Measurements from ENCODE around the gene WAPL.

WAPL gene

DNA sequence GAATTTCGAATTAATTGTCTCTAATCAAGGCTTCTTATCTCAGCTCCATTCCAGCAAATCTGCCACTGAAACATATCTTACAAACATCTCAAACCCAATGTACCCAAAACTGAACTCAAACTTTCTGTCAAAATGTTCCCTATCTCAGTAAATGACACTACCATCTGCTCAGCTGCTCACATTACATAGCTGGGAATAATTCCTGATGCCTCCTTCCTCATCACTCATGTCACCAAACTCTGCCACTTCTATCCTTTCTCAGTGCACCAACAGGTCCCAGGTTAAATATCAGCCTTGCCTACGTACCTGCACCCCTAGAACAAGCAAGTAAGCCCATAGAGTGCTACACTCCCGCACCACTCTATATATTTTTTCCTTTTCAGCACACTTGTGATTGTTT, 12.4 kb downstream of the WAPL start:
- TF ChIP-seq, protein P1, sequence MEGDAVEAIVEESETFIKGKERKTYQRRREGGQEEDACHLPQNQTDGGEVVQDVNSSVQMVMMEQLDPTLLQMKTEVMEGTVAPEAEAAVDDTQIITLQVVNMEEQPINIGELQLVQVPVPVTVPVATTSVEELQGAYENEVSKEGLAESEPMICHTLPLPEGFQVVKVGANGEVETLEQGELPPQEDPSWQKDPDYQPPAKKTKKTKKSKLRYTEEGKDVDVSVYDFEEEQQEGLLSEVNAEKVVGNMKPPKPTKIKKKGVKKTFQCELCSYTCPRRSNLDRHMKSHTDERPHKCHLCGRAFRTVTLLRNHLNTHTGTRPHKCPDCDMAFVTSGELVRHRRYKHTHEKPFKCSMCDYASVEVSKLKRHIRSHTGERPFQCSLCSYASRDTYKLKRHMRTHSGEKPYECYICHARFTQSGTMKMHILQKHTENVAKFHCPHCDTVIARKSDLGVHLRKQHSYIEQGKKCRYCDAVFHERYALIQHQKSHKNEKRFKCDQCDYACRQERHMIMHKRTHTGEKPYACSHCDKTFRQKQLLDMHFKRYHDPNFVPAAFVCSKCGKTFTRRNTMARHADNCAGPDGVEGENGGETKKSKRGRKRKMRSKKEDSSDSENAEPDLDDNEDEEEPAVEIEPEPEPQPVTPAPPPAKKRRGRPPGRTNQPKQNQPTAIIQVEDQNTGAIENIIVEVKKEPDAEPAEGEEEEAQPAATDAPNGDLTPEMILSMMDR (conservative IDR thresholded peaks at IDR 0.05; ENCODE audit: control insufficient read depth, insufficient read depth, low read depth, low read length), result no peak
- no peak overlapping the region for H3K4me3 ChIP-seq (ENCODE audit: control insufficient read depth, low read depth, low read length)
- DNase-seq (ENCODE audit: low read depth), result no peak

DNA sequence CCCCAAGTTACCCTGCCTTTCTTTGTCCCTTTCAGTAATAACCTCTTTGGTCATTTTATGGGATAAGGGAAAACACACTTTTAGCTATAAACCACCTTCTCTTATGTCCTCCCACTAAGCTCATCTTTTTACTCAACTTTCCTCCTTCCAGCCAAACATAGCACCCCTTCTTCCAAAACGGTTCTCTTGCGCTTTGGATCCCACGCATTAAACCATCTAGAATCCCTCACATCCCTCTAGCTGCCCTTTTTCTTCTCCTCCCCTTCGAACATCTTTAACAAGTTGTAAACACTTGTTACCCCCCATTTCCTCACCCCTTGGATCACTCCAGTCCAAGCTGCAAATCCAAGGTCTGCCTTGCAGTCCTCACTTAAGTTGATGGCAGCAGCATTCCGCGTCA, 13.4 kb downstream of the WAPL start:
- no peak for DNase-seq (ENCODE audit: low read depth)
- H3K4me3 ChIP-seq (ENCODE audit: control insufficient read depth, low read depth, low read length), result no peak overlapping the region
- TF ChIP-seq, protein P1 (conservative IDR thresholded peaks at IDR 0.05; ENCODE audit: control insufficient read depth, insufficient read depth, low read depth, low read length), result no peak

DNA sequence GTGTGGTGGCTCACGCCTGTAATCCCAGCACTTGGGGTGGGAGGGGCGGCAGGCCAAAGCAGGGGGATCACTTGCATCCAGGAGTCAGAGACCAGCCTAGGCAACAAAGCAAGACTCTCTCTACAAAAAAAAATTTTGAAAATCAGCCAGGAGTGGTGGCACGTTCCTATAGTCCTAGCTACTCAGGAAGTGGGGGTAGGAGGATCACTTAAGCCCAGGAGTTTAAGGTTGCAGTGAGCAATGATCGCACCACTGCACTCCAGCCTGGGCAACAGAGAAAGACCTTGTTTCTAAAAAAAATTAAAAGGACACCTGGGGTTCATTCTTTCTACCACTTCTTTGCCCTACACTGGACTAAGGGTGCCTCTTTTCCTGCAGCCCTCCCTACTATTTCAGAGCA, 15.1 kb downstream of the WAPL start:
- H3K4me3 ChIP-seq (ENCODE audit: control insufficient read depth, low read depth, low read length), result no peak overlapping the region
- no peak for DNase-seq (ENCODE audit: low read depth)
- TF ChIP-seq, protein P1 (conservative IDR thresholded peaks at IDR 0.05; ENCODE audit: control insufficient read depth, insufficient read depth, low read depth, low read length), result no peak

DNA sequence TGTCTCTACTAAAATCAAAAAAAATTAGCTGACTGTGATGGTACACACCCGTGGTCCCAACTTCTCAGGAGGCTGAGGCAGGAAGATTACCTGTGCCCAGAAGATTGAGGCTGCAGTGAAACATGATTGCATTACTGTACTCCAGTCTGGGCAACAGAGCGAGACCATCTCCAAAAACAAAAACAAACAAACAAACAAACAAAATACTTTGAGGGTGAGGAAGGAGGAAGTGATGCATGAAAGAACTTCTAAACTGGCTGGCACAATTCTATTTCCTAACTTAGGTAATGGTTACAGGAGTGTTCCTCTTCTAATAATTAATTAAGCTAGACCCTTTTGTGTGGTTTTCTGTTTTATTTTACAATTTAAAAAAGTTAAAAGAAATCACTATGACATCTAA, 15.5 kb downstream of the WAPL start:
- H3K4me3 ChIP-seq (ENCODE audit: control insufficient read depth, low read depth, low read length), result no peak overlapping the region
- no peak for DNase-seq (ENCODE audit: low read depth)
- TF ChIP-seq, protein P1 (conservative IDR thresholded peaks at IDR 0.05; ENCODE audit: control insufficient read depth, insufficient read depth, low read depth, low read length), result no peak

DNA sequence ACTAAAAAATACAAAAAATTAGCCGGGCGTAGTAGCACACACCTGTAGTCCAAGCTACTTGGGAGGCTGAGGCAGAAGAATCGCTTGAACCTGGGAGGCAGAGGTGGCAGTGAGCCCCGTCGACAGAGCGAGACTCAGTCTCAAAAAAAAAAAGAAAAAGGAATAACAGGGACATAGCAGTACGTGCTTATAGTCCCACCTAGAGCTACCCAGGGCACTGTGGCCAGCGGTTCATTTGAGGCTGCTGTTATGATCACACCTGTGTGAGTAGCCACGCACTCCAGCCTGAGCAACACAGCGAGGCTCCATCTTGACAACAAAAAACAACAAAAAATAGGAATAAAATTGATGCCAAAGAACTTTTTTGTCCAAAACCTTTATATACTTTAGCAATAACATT, 17.1 kb downstream of the WAPL start:
- DNase-seq (ENCODE audit: low read depth), result no peak
- TF ChIP-seq, protein P1 (conservative IDR thresholded peaks at IDR 0.05; ENCODE audit: control insufficient read depth, insufficient read depth, low read depth, low read length), result no peak
- no peak overlapping the region for H3K4me3 ChIP-seq (ENCODE audit: control insufficient read depth, low read depth, low read length)

DNA sequence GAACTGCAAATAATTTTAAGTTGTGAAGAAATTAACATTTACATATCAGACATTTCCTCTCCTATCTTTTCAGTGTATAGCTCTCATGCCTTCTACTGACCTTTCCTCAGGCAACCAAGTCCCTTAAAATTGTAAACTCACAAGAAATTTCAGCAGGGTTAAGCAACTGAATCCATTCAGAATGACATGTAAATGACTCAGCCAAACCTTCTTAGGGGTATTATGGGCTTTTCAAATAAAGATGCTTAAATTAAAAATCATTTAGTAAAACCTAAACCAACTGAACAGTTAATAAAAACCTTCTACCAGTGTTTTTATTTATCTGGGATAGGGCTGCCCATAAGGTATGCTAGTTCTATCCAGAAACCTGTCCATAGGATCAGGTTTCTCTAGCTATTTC, 20.7 kb downstream of the WAPL start:
- peak; percentile 60 for DNase-seq (ENCODE audit: low read depth)
- no peak overlapping the region for H3K4me3 ChIP-seq (ENCODE audit: control insufficient read depth, low read depth, low read length)
- TF ChIP-seq, protein P1 (conservative IDR thresholded peaks at IDR 0.05; ENCODE audit: control insufficient read depth, insufficient read depth, low read depth, low read length), result no peak

DNA sequence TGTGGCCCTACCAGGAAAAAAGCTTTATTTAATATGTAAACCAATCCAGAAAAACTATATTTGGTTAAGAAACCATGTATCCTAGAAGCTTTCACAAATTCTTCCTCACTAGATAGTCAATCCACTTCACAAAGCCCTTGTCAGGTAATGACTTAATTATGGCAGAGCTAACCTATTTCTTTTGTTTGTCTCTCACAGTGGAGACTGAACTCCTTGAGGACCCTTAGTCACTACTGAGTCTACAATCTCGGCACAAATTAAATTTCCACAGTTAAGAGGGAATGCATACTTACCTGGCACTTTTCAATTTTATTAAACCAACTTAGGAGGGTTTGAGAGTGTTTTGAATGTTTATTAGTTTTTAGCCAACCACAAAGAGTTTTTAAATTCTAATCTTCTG, 23.0 kb downstream of the WAPL start:
- TF ChIP-seq, protein P1 (conservative IDR thresholded peaks at IDR 0.05; ENCODE audit: control insufficient read depth, insufficient read depth, low read depth, low read length), result no peak
- DNase-seq (ENCODE audit: low read depth), result no peak
- no peak overlapping the region for H3K4me3 ChIP-seq (ENCODE audit: control insufficient read depth, low read depth, low read length)
